DMS114 treated with DMSO at 0.1 percent for 48 hours (cell line): Measurements from ENCODE around the gene GTPBP2.
"Not testable (repeated sequence)": the region's sequence is repeated elsewhere in the genome, so short reads cannot be mapped to it uniquely, and the experiment has no call there.

Experiments used
- DNase-seq: peaks from one replicate; lab custom pipeline; 2025; ENCODE audit not compliant: unreplicated experiment; lab: John Stamatoyannopoulos, UW

Gene GTPBP2

GRCh38 chr6:43662948-43663347 is 33.9 kb upstream of the GTPBP2 start:
- not testable (repeated sequence) for DNase-seq

GRCh38 chr6:43658161-43658560 is 29.1 kb upstream of the GTPBP2 start:
- no peak for DNase-seq

GRCh38 chr6:43657221-43657802 is 28.2 kb upstream of the GTPBP2 start:
- no peak for DNase-seq

- not testable (repeated sequence) for DNase-seq
Measured at GRCh38 chr6:43652822-43653221, 23.8 kb upstream of the GTPBP2 start.

GRCh38 chr6:43648248-43648647 is 19.2 kb upstream of the GTPBP2 start:
- no peak for DNase-seq

GRCh38 chr6:43647613-43648012 is 18.5 kb upstream of the GTPBP2 start:
- no peak for DNase-seq

- no peak for DNase-seq
Measured at GRCh38 chr6:43645613-43645964, 16.5 kb upstream of the GTPBP2 start.

GRCh38 chr6:43644940-43645612 is 16.0 kb upstream of the GTPBP2 start, which contains the start of gene RSPH9:
Gene RSPH9, plus strand, starts transcription at chr6:43645036. Its CDS starts 63 bp downstream, at chr6:43645099.
- peak; percentile 84 for DNase-seq

- no peak for DNase-seq
Measured at GRCh38 chr6:43639984-43640800, 11.1 kb upstream of the GTPBP2 start.

- DNase-seq = no peak
Measured at GRCh38 chr6:43636308-43636659, 7.2 kb upstream of the GTPBP2 start.

- DNase-seq = peak; percentile 83
Measured at GRCh38 chr6:43635387-43636307, 6.6 kb upstream of the GTPBP2 start, which contains the start of gene MAD2L1BP. Gene MAD2L1BP, plus strand, starts transcription at chr6:43635840. Its CDS starts 36 bp downstream, at chr6:43635876.

GRCh38 chr6:43634702-43635303 is 5.7 kb upstream of the GTPBP2 start:
- no peak for DNase-seq

- DNase-seq = not testable (repeated sequence)
Measured at GRCh38 chr6:43633002-43633401, 3.9 kb upstream of the GTPBP2 start.

- DNase-seq = no peak
Measured at GRCh38 chr6:43630980-43631619, 2.0 kb upstream of the GTPBP2 start.

GRCh38 chr6:43629505-43630300 is 639 bp upstream of the GTPBP2 start:
- peak; percentile 95 for DNase-seq

GRCh38 chr6:43628393-43629103 is 516 bp downstream of the GTPBP2 start:
- DNase-seq = peak; percentile 37

- no peak for DNase-seq
Measured at GRCh38 chr6:43627008-43627825, 1.8 kb downstream of the GTPBP2 start.
